HG02970 (cell line): Measurements from ENCODE around the gene C5orf63.
"Not testable (repeated sequence)": the region's sequence is repeated elsewhere in the genome, so short reads cannot be mapped to it uniquely, and the experiment has no call there.

Experiments used
- ATAC-seq: cut with Tn5 transposase; IDR thresholded peaks from one replicate; pipeline ENCODE4 v1.9.1; 2021; ENCODE audit warnings: mild to moderate bottlenecking, moderate library complexity, moderate number of reproducible peaks; ENCODE audit not compliant: unreplicated experiment, low FRiP score

Gene C5orf63

DNA sequence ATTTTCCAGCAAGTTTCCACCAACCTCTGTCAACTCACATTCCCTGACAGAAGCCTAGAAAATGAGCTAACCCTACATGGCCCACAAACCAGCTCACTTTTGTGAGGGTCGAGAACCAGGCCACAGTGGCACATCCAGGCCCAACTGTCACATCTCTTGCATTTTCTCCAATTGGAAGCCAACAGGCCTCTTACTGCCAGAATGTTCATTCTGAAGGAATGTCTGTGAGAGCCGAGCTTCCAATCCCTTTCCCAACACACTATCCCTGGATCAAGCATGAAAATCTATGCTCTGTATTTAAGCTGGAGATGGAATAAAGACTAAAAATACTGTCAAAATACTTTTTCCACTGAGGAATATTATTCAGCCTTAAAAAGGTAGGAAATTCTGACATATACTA lies 62.9 kb downstream of the C5orf63 start:
- ATAC-seq, result no peak

DNA sequence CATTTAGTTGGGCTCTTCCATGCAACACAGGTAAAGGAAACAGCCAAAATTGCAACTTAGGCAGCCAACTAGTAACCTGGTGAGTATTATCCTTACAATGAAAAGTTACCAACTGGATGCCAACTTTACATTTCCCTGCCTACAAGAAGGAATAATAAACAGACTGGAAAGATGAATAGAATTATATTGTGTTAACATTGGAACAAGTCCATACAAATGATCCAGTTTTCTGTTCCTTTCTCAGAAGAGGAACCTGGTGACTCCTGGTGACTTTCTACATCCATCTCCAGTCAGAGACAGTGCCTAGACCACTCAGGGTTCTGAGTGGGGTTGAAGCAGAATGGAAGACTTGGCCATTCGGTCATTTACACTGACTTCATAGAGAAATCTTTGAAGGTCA lies 63.5 kb downstream of the C5orf63 start:
- ATAC-seq, result no peak

DNA sequence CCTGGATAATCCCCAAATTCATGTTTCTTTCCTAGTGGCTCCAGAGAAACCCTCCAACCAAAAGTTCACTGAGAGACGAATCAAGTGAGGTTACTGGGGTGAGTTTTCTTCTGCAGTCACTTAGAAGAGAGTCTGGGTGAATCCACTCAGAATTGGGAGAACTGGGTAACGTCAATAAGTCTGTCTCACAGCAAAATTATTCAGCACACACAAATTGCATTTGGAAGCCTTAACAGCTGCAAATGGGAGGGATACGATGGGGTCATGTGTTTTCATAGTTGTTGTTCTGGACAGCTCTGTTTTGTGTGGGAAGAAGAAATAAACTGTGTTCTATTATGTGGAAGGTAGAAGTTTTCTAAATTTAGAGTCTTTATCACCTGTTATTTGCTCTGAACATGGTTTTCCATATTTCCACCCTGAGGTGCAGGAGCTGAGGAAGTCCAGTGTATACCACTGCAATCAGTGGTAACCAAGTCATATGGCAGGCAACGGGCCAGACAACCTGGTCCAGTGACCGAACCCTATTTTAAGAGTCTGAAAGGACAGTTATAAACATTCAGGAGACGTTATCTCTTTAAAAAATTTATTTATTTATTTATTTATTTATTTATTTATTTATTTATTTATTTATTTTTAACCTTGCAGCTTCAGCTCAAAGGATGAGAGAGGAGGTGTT lies 64.9 kb downstream of the C5orf63 start:
- no peak for ATAC-seq

DNA sequence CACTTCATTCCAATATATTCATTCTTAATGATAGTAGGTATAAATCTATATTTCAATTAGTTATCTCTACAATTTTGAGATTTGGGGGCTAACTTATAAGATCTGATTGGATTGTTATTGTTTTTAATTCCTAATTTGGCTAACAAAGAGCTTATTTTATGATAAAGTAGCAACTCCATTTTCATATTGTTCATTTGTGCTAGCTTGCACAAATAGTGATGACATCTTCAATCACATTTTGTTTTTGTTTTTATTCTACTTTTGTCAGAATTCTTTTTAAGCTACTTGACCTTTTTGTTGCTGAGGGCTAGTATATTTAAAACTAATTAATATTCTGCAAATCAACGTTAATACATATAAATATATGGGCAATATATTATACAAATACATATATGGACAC lies 65.8 kb downstream of the C5orf63 start:
- ATAC-seq, result no peak

DNA sequence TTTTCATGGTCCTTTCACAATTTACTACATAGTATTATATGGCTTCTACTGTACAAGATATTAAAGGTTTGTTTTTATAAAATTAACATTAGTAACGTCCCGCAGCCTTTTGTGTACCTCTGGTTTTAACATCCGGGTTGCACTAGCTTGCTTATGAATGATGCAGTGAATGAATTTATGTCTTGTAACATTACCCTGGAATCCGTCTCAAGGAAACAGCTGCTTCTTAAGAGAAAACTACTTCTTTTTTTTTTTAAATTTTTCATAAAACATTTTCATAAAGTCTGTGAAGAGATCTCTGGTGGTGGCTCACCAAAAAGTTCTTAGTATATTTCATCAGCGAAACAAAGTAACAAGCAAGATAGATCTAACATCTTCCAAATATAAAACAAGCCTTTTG lies 66.6 kb downstream of the C5orf63 start:
- no peak for ATAC-seq

DNA sequence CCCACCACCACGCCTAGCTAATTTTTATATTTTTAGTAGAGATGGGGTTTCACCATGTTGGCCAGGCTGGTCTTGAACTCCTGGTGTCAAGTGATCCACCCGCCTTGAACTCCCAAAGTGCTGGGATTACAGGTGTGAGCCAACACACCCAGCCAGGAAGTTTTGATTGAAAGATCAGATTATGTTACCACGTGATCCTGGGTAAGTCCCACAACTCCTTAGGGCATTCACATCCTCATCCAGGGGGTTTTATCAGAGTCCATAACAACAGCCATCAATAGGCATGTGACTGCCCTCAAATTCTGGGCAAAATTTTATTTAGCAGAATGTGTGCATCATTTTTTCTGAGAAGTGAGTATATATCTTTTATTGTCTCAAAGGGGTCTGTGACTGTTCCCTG lies 68.0 kb downstream of the C5orf63 start:
- ATAC-seq, result not testable (repeated sequence)

DNA sequence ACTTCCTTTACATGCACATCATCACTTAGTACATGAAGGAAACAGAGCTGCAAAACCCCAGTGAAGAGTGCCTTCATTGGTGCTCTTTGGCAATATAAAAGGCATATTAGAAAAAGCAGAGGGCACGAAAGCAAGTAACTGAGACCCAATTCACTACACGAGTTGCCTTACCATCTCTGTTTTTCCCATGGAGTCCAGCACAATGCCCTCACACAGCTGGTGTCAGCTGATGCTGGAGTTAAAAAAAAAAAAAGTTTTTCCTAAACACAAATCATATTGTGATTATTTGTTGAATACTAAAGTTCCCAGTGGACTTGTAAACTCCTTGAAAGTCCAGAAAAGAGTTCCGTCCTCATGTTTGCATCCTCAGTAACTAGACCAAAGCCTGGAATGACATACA lies 68.6 kb downstream of the C5orf63 start:
- no peak for ATAC-seq

DNA sequence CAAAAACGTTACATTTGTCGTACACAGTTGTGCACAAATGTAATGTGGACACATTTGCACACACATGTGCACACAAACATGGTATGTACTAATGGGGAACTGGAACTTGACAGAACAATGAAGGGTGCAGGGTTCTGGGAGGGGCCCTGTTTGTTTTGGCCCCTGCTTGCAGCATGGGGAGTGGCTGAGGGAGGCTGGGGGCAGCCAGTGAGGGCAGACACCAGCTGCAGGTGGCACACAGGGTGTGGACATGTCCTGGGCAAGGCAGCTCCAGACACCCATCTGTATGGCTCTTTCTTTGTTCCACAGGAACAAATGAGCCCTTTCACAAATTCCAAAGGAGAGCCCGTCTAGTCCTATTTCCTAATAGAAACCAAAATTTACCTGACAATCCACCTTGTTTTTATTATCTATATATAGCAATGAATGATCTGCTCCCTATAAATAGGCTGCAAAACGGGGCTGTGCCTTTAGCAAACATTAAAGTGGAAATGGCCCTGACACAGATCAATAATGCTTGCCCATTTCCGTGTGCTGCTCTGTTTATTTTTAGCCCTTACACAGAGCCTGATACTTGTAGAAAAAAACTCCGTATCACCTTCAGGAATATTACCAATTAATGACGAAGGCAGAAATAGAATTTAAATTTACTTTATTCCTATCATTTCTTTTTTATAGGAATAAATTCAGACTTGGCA lies 69.4 kb downstream of the C5orf63 start:
- no peak for ATAC-seq

DNA sequence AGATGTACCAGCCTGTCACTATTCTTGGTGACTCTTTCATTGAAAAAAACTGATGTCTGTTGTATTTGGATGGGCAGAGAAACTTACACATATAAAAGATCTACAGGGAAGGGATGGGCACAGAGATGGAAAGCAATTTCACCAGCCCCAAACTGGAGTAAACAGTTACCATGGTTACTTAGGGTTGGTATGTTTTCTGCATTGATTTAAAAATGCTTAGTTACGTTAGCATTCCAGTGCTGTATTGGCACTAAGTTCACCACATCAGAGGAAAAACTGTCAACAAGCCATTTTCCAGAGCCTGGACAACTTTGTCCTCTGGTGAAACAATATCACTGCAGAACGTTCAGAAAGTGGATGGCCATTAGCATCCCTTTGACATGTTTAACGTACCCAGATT lies 70.9 kb downstream of the C5orf63 start:
- ATAC-seq, result no peak

DNA sequence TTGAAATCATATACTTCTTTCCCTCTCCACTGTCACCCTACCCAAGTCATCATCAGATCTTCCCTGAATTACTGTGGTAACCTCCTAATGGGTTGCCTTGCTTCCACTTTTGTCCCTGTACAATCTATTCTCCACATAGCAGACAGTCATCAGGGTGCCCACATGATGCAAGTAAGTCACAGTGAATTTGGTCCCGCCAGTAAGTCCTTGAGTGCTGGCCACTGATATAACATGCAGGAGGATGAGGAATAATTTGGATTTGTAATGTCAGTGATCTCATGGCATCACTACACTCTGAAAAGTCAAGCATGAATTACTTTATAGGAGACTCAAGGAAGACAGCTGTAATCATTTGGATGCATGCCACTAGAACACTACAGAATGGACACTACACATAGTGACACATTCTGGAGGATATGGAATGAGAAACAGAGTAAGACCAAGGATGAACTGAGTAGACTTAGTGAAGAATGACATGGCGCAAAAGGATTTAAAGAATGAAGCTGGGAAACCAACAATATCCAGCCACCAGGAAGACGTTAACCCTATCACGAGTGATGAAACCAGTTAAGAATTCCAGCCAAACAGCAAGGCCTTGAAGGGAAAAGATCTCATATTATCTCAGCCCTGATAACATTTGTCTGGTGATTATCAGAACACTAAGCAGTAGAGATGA lies 71.5 kb downstream of the C5orf63 start:
- ATAC-seq, result no peak
